GM18873 (cell line): ENCODE data around the gene TDP2.
"Not testable (repeated sequence)": the region's sequence is repeated elsewhere in the genome, so short reads cannot be mapped to it uniquely, and the experiment has no call there.

Source experiments
- ATAC-seq: cut with Tn5 transposase; IDR thresholded peaks from one replicate; pipeline ENCODE4 v1.9.1; 2021; ENCODE audit warnings: mild to moderate bottlenecking, moderate library complexity, moderate number of reproducible peaks; ENCODE audit not compliant: unreplicated experiment, low FRiP score

The TDP2 gene

DNA sequence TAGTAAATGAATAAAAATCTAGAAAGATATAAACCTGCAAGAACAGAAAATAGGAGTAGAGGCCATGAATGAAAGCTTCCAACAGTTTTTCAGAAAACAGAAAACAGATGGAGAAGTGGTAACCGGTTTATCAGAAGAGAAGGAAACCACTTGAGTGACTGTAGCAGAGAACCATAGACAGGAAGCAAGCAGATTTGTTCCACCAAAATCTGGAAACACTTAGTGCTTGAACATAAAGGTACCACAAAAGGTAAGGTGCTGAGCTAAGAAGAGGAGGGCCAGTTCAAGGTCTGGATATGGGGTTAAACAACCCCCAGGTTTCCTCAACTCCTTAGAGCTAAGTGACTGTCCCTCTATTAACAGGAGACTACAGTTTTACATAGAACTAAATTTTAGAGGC is 11.5 kb downstream of the TDP2 start:
- ATAC-seq: no peak

- ATAC-seq: no peak
Observed at GRCh38 chr6:24650365-24650764, 16.3 kb downstream of the TDP2 start.

GRCh38 chr6:24649691-24650090 is 17.0 kb downstream of the TDP2 start:
- no peak for ATAC-seq

GRCh38 chr6:24648276-24648675 is 18.4 kb downstream of the TDP2 start:
- no peak for ATAC-seq

DNA sequence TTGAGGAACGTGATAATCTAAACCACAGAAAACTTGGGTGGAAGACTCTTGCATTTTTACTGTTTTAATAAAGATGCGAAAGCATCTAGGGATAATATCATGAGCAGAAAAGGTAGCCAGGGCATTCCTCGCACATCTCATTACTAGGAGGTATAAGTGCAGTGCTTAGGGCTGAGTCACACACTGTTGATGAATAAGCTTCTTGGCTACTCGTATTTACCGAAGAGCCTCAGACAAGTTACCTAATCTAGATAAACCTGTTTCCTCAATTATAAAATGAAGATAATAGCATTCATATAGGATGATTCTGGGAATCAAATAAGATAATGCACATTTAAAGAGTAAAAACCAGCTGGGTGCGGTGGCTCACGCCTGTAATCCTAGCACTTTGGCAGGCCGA is 19.9 kb downstream of the TDP2 start:
- ATAC-seq: no peak

DNA sequence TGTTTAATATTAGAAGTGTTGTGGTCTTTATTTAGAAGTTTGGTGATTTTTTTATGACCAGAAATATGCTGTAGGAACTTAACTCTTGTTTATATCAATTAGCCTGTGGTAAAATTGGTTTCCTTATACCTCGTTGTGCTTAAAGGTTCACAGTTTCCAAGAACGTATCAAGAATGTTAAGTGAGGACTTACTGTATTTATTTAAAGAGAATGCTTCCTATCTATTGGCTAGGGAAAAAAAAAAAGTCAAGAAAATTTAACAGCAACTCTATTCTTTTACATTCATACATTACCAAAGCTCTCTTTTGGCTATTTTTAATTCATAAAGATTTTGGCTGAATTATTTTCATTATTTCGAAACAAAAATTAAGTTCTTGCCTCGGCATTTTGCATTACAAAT is 22.3 kb downstream of the TDP2 start:
- ATAC-seq: no peak

DNA sequence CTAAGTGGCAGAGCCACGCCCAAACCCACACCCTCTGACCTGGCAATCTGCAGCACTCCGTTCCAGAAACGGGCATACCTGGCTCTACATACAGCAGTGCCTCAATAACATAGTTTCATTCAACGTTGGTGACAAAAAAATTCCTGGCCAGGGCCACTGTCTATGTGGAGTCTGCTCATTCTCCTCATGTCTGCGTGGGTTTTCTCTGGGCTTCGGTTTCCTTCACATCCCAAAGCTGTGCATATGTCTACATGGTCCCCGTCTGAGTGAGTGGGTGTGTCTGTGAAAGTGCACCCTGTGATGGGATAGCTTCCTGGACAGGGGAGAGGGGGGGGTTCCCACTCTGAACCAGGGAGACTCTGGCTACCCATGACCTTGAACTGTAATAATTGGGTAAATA is 22.8 kb downstream of the TDP2 start:
- no peak for ATAC-seq

DNA sequence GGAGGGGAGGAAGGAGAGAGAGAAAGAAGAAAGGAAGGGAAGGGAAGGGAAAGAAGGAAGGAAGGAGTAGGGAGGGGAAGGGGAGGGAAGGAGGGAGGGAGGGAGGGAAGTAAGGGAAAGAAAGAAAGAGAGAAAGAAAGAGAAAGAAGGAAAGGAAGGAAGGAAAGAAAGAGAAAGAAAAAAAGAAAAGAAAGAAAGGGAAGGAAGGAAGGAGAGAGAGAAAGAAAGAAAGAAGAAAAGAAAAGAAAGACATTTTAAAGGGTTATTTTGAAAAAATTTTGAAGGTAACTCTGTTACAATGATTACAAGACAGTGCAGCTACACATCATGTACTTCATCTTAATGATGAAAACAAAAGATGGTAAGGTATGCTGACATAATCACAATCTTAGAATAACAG is 24.6 kb downstream of the TDP2 start:
- ATAC-seq: no peak

- ATAC-seq: not testable (repeated sequence)
Observed at GRCh38 chr6:24640631-24641030, 26.1 kb downstream of the TDP2 start.

- ATAC-seq: no peak
Observed at GRCh38 chr6:24640166-24640565, 26.5 kb downstream of the TDP2 start.

DNA sequence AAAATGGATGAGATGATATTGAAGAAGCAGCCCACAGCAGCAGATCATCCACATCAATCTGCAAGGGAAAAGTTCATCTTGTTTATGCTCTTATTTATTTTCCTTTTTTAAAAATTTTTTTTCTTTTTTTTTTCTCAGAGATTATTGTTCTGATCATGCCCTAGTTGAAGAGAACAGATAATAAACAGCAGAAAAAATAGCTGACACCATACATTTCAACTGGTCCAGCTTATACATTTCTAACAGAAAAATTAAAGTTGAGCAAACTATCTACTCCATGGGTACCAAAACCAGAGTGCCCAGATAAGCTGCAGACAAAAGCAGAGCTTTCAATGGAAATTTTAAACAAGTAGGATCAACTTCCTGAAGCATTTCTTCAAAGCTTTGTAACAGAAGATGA is 30.0 kb downstream of the TDP2 start:
- no peak for ATAC-seq

DNA sequence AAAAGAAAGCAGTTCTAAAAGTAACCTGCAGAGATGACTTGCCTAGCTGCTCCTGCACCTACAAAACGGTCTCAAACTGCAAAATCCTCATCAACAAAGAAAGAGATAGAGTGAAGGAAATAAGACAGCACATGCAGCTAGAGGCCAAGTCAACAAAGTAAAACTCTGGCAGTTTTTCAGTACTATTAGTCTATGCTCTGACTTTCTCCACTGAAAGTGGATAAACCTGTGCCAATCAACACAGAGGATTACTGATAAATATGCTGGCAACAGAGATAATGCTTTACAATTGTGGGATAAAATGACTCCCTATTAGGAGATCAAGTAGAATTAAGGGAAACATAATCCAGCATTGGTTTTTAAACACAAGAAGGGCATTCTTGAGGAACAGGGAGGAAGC is 34.1 kb downstream of the TDP2 start:
- no peak for ATAC-seq

- ATAC-seq: no peak
Observed at GRCh38 chr6:24631671-24632070, 35.0 kb downstream of the TDP2 start.

GRCh38 chr6:24630856-24631505 is 35.7 kb downstream of the TDP2 start:
- no peak for ATAC-seq

GRCh38 chr6:24621626-24622289 is 44.9 kb downstream of the TDP2 start:
- no peak for ATAC-seq

DNA sequence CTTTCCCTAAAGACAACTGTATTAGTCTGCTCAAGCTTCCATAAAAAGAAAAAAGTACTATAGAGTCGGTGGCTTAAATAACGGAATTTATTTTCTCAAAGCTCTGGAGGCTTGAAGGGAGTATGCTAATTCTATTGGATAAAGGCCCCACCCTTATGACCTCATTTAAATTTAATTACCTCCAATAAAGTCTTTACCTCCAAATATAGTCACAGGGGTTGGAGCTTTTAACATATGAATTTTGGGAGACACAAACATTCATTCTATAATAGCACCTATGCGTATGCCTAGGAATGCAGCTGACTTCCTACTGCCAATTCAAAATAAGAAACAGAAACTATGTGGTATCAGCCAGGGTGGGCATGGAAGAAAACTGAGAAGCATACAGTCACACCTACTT is 46.1 kb downstream of the TDP2 start:
- ATAC-seq: no peak

GRCh38 chr6:24619661-24620060 is 47.0 kb downstream of the TDP2 start:
- ATAC-seq: no peak

GRCh38 chr6:24614648-24615047 is 52.1 kb downstream of the TDP2 start:
- ATAC-seq: no peak

DNA sequence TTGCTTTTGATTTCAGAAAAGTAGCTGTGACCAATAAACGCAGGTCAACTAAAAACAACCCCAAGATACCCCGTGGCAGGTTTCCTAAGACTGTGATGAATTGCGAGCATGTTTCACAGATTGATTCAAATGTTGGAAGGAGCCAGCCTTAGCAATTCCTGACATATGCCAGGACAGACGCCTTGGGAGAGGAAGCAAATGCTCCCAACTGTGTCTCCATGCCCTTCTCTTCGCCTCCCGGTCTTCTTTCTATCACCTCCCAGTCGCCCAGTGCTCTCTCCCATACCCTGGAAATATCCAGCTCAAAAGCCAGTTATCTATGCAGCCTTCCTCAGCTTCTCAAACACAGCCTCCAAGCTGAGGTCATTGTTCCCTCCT is 52.7 kb downstream of the TDP2 start:
- no peak for ATAC-seq

- no peak for ATAC-seq
Observed at GRCh38 chr6:24613361-24614042, 53.2 kb downstream of the TDP2 start.

GRCh38 chr6:24610672-24611071 is 56.0 kb downstream of the TDP2 start:
- no peak for ATAC-seq
